Chondrocyte (in vitro differentiated cells): ENCODE data around the gene CFAP57. TPM values are rescaled to one million over a fixed set of nuclear protein-coding genes. Genes with fewer than 3 reads are reported as not detected.

Source experiments
- DNase-seq: peaks from one replicate; pipeline ENCODE4 v3.0.0; 2021; ENCODE audit warnings: mixed read lengths, low spot score
- H3K27ac Mint-ChIP-seq: one replicate; pipeline ENCODE4 v1.8.0; 2021; ENCODE audit warnings: mild to moderate bottlenecking, moderate library complexity, mixed read lengths; ENCODE audit not compliant: unreplicated experiment
- H3K27me3 Mint-ChIP-seq: 2 replicates; pipeline ENCODE4 v1.8.0; 2021; ENCODE audit warnings: low read depth, mixed read lengths
- H3K36me3 Mint-ChIP-seq: 2 replicates; pipeline ENCODE4 v1.8.0; 2021; ENCODE audit warnings: low read depth, mixed read lengths
- H3K4me1 Mint-ChIP-seq: 2 replicates; pipeline ENCODE4 v1.8.0; 2021; ENCODE audit warnings: low read depth, mild to moderate bottlenecking, mixed read lengths
- H3K4me3 Mint-ChIP-seq: one replicate; pipeline ENCODE4 v1.8.0; 2021; ENCODE audit warnings: mild to moderate bottlenecking, moderate library complexity, mixed read lengths; ENCODE audit not compliant: unreplicated experiment
- H3K9me3 Mint-ChIP-seq: 2 replicates; pipeline ENCODE4 v1.8.0; 2021; ENCODE audit warnings: low read depth, mixed read lengths
- CTCF ChIP-seq: fragments of 200-600 bp; sonication (generic); IDR thresholded peaks from 2 replicates; pipeline ENCODE4 v1.5.0; 2021; ENCODE audit warnings: antibody characterized with exemption, mild to moderate bottlenecking, moderate library complexity
- total RNA-seq: library from RNA; stranded (reverse); gene quantifications from 3 replicates; pipeline ENCODE4 v1.2.1, GENCODE V29; 2021

The CFAP57 gene
- total RNA-seq, 1 donor from 2014 or later: 0.15 TPM

- H3K27me3 Mint-ChIP-seq: no peaks in the 10 kb centered on the region
- H3K27ac Mint-ChIP-seq: no peak overlapping the region
- no peak for DNase-seq
- peaks cover 7% of the 10 kb centered on the region for H3K4me1 Mint-ChIP-seq
- H3K36me3 Mint-ChIP-seq: no peaks in the 10 kb centered on the region
- H3K9me3 Mint-ChIP-seq: peaks cover 3% of the 10 kb centered on the region
- no peak overlapping the region for H3K4me3 Mint-ChIP-seq
- no peak for TF ChIP-seq CTCF
These were observed 42.6 kb downstream of the CFAP57 start for GRCh38 chr1:43214501-43215444.

- peaks cover 7% of the 10 kb centered on the region for H3K4me1 Mint-ChIP-seq
- no peak for TF ChIP-seq CTCF
- no peak overlapping the region for H3K4me3 Mint-ChIP-seq
- no peaks in the 10 kb centered on the region for H3K27me3 Mint-ChIP-seq
- H3K36me3 Mint-ChIP-seq: no peaks in the 10 kb centered on the region
- DNase-seq: no peak
- no peak overlapping the region for H3K27ac Mint-ChIP-seq
- H3K9me3 Mint-ChIP-seq: peaks cover 3% of the 10 kb centered on the region
These were observed 45.6 kb downstream of the CFAP57 start for GRCh38 chr1:43217747-43218146.

- Mint-ChIP-seq H3K9me3 (no peaks in the 10 kb centered on the region), H3K4me3 (no peak overlapping the region), H3K4me1 (no peaks in the 10 kb centered on the region), H3K27me3 (no peaks in the 10 kb centered on the region), H3K36me3 (no peaks in the 10 kb centered on the region), H3K27ac (no peak overlapping the region)
- no peak for TF ChIP-seq CTCF
- DNase-seq: no peak
These were observed 49.0 kb downstream of the CFAP57 start for GRCh38 chr1:43220905-43221778.

- Mint-ChIP-seq H3K4me3 (no peak overlapping the region), H3K4me1 (no peaks in the 10 kb centered on the region), H3K36me3 (no peaks in the 10 kb centered on the region), H3K27ac (no peak overlapping the region), H3K9me3 (no peaks in the 10 kb centered on the region), H3K27me3 (no peaks in the 10 kb centered on the region)
- no peak for TF ChIP-seq CTCF
- no peak for DNase-seq
These were observed 49.7 kb downstream of the CFAP57 start for GRCh38 chr1:43221797-43222196.

GRCh38 chr1:43222879-43223278, 50.7 kb downstream of the CFAP57 start:
- Mint-ChIP-seq H3K27me3 (no peaks in the 10 kb centered on the region), H3K4me1 (no peaks in the 10 kb centered on the region), H3K4me3 (no peak overlapping the region), H3K9me3 (no peaks in the 10 kb centered on the region), H3K36me3 (no peaks in the 10 kb centered on the region), H3K27ac (no peak overlapping the region)
- DNase-seq: peak; percentile 68
- TF ChIP-seq CTCF: no peak
